Activated T-helper 1 cell treated with anti-CD3 and anti-CD28 coated beads, Interleukin-2, amount 50 U/mL, for 16 hours (primary cell): ENCODE results near the gene SYT7.

Experiments
- DNase-seq, 2 donors: peaks; one replicate each; pipeline ENCODE4 v3.0.0-alpha.2; 2020; ENCODE audit warnings: low read depth in 1 of 2, low spot score in 1 of 2

The SYT7 gene

GRCh38 chr11:61518032-61518795, 62.7 kb downstream of the SYT7 start:
- no peak for DNase-seq

GRCh38 chr11:61516675-61517572, 64.0 kb downstream of the SYT7 start:
- peak; percentile 28 to 30 for DNase-seq

DNA sequence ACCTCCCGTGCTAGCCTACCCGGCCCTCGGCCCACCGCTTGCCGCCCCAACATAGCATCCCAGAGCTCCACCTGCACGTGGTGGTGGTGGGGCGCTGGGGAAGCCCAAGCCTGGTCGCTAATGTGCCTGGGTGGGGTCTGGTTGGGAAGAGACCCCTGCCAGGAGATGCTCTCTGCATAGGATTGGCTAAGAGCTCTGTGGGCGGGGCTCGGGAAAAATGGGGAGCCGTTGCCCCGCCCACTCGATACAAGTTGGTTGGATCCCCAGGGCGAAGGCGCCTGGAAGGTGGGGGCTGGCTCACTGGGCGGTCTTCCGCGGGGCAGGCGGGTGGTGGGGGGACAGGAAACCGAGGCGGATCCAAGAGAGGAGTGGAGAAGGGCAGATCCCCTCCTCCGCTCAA, 64.7 kb downstream of the SYT7 start:
- no peak for DNase-seq

DNA sequence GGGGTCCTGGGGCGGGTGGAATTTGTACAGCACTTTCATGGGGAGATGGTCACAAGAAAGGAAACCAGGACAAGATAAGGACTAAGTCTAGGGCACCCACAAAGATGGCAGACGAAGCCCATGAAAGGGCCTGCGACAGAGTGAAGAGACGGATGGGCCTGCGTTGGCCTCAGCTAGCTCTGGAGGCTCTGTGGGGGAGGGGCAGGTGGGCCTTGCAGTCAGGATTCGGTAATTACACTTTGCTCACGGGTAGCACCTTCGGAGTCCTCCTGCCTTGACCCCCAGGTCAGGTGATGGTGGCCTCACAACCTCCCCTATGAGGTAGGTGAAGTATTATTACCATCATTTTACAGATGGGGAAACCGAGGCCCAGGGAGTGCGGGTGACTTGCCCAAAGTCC, 65.2 kb downstream of the SYT7 start:
- DNase-seq: no peak

DNA sequence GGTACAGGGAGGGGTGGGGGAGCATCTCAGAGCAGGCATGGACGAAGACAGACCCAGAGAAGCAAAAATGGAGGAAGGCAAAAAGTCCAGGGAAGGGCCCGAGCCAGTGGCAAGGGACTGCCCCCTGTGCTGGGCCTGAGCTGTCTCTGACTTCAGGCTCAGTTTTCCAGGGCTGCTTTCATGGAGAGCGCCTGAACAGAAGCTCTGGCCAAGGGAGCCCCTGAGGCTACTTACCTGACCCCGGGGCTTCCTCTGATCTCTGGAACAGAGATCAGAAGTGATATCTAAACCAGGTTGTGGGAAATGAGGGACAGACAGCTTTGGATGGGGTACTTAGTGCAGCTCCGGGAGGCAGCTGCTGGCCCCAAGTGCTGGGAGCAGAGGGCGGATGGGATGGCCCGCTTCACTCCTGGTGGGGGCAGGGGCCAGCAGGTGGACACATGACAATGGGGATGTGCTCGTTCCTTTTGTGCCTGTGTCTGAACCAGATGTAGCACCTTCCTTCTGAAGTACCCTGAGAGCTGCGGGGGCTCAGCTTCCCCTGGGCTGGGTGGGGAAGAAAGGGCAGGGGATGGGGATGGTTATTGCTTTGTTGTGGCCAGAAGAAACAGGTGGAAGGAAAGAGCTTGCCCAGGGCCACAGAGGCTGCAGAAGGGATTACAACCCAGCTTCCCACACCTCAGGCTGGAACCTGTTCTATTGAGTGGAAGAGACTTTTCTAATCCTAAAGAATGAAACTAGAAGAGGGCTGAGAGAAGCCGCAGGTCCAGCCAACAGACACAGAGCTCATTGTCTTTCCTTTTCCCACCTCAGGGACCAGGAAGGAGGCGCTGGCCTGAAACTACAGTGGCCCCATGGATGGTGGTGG, 66.6 kb downstream of the SYT7 start:
- DNase-seq: no peak

- no peak for DNase-seq
These were observed 67.6 kb downstream of the SYT7 start for GRCh38 chr11:61513143-61513765.

GRCh38 chr11:61512435-61512834, 68.4 kb downstream of the SYT7 start:
- DNase-seq: no peak

DNA sequence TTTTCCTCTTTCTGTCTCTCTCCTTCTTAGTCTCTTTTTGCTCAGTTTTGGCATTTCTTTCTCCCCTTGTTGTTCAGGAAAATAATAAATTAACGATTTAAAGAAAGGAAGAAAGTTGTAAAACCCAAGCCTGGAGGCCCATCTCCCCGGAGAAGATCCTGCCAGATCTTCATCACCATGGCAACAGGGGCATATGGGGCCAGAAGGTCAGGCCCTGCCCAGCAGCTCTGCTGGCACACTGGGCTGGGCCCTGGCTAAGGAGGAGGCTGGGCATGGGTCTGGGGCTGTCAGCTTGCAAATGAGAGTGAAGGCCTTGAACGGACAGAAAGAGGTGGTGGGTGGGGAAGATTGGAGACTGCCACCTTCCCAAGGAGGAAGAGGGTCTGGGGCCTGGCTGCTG, 69.5 kb downstream of the SYT7 start:
- no peak for DNase-seq

DNA sequence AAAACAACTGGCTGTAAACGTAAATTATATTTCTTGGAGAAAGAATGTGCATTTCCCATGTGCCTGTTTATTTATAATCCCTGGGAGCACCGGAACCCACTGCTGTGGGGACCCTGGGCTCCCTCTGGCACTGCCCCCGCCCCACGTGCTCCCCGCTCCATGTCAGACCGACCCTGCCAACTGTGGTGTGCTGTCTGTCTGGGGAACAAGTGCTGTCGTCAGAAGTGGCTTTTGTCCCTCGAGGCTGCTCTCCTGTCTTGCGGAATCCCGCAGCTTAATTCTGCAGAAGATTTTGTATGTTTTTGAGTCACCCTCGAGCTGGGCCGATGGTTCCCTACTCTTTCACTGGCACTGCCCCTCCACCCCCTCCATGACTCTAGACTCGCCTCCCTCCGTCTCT, 69.9 kb downstream of the SYT7 start:
- DNase-seq: no peak

- DNase-seq: no peak
These were observed 70.5 kb downstream of the SYT7 start for GRCh38 chr11:61510166-61510919.

DNA sequence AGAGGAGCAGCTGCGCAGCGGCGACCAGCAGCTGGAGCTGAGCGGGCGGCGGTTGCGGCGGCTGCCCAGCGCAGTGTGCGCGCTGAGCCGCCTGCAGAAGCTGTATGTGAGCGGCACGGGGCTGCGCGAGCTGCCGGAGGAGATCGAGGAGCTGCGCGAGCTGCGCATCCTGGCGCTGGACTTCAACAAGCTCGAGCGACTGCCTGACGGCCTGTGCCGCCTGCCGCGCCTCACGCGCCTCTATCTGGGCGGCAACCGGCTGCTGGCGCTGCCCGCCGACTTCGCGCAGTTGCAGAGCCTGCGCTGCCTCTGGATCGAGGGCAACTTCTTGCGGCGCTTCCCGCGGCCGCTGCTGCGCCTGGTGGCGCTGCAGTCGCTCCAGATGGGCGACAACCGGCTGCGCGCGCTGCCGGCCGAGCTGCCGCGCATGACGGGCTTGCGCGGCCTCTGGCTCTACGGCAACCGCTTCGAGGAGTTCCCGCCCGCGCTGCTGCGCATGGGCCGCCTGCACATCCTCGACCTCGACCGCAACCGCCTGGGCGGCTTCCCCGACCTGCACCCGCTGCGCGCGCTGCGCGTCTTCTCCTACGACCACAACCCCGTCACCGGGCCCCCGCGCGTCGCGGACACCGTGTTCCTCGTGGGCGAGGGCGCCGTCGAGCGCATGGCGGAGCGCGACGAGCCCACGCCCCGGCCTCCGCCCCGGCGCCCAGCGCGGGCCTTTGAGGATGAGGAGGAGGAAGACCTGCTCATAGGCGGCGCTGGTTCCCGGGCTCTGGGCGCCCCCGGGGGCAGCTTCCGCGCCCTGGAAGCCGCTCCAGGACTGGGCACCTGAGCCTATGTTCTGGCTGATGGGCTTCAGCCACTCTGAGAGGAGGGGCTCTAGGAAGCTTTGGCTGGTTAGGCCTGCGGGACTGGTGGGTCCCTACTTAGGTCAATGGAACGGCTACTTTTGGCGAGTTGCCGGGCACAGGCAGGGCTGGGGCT, 71.5 kb downstream of the SYT7 start:
- peak; percentile 12 to 38 for DNase-seq

DNA sequence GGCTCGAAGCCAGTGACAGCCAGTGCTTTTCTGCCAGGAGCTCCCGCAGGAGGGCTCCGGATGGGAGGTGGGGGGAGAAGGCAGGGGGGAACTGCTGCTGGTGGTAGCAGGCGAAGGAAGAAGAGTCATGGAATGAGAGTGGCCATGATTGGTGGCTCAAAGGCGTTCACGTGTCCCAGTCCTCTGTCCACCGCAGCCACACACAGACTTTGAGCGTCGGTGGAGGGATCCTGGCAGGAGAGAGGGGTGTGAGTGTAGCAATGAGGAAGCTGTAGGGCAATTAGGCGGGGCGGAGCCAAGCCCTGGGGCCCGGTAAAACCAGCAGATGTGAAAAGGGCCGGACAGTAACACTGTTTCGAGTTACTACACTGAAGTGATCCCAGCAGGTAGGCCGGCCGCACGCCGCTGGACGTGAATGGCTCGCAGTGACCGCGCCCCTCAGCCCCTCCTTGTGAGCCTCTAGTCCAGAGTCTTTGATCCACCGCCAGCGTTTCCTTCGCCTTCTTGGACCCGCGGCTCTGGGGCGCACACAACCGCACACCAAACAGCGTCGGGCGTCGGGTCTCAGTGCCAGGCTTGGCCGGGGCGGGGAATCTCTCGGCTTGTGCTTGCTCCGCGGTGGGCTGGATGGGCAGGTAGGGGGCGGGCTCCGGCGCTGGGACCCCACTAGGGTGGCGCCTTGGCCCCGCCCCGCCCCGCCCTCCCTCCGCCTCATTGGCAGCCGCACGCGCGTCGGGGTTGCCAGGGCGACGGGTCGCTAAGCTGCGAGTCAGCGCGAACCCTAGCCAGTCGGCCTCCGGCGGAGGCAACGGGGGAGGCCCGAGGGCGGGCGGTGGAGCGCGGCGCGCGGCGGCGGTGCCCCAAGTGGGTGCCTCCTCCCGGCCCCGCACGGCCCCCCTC, 72.7 kb downstream of the SYT7 start, which contains the start of gene LRRC10B:
Gene LRRC10B, plus strand, starts transcription at position 788 of the 900 bp plus-strand sequence. CDS start 250 bp downstream, outside the sequence.
- no peak for DNase-seq

DNA sequence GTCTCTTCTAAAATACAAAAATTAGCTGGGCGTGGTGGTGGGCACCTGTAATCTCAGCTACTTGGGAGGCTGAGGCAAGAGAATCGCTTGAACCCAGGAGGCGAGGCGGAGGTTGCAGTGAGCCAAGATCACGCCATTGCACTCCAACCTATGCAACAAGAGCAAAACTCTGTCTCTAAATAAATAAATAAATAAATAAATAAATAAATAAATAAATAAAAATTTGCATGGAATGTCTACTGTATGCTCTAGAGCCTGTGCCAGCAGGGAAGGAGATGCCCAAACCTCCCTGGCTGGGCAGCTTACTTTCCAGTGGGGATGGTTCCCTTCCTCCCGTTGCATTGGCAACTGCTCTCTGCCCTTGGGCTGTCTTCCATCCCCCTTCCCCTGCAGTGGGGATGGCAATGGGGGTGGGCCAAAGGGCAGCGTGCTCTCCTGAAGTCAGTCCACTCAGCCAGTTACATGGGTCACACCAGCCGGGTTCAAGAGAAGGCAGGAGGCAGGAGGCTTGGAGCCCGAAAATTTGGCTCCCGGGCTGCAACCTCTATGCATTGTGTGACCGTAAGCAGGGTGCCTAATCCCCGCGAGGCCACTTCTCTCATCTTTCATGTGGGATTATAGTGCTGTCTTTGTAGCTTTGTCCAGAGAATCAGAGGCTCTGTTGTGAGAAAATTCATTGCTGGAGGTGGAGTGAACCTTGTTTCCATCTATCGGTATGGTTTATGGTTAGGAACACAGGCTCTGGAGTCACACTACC, 73.7 kb downstream of the SYT7 start:
- no peak for DNase-seq

DNA sequence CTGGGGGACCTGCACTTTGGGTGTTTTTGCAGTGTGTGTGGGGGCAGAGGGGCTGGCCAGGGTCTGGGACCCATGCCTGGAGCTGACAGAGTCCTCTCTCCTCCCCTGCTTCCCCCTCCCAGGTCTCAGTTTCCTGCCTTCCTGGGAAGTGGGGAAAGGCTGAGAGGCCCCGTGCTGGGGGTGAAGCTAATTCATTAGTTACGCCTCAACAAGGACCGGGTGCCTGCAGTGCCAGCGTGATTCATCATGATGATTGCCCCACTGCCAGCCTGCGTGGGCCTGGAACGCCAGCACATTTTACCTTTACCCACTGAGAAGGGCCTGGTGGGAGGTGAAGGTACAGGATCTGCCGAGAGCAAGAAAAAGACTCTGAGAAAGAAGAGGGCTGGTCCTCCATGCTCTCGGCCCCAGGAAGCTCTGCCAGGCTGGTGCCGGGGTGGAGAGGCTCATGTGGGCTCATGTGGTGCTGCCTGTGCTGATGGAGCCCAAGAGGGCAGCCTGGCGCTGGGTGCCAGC, 75.2 kb downstream of the SYT7 start:
- no peak for DNase-seq

DNA sequence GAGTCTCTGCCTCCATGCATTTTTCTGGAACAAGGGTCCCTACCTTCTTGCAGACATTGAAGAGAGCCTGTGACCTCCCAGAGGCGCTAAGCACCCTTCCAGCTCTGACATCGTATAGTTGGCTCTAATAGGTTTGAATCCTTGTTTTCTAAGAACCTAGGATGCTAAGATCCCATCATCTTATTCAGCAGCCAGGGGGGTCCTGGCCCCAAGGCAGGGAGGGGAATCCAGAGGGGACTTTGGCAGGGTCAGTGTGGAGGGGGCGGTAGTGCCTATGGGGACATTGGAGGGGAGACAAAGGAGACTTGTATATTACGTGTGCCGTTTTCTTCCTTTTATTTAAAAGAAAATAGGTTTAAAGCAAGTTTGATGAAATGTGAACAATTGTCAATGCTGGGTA, 75.8 kb downstream of the SYT7 start:
- DNase-seq: no peak

DNA sequence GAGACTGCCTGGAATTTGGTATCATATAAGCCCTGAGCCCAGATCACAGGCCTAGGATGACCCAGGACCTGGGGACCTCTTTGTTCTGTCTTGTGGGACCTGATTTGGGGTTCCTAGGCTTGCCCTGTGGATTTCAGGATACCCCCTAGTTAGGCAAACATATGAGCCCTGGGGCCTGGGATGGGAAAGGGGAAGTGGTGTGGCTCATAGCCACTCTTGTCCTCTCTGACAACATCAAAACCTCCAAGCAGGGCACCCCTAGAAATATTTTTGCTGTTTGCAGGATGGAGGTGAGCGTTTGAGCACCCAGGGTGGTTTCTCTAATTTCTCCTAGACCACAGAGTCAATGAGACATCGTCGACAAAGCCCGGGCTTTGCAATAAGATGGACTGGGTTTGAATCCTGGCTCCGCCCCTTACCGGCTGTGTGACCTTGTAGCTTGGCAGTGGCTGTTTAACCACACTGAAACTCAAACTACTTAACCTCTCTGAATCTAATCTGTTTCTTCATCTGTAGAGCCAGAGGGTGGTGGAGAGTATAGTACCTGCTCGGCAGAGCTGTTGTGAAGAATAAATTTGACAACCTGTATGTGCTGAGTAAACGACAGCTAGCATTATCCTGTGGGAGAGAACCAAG, 77.6 kb downstream of the SYT7 start:
- no peak for DNase-seq
